Naive thymus-derived CD8-positive, alpha-beta T cell (primary cell): ENCODE results near the gene IGLON5. TPM values are rescaled to one million over a fixed set of nuclear protein-coding genes. Genes with fewer than 3 reads are reported as not detected.

Experiments
- ATAC-seq, 2 donors: fragments of 150-1000 bp; cut with Tn5 transposase in 1 of 2; sonication (Bioruptor Pico), chemical (Tn5 transposase) in 1 of 2; 1 replicate in 1 of 2; 2 replicates in 1 of 2; pipeline ENCODE4 v1.10.0; 2021; ENCODE audit warnings: mild to moderate bottlenecking in 2 of 2, moderate library complexity in 2 of 2
- POLR2A ChIA-PET: fragments of 350-600 bp; sonication (Branson Sonifier 250); formaldehyde crosslinking; loops from one replicate; lab custom pipeline; 2021; ENCODE audit warnings: antibody characterized with exemption; lab: Charles Lee
- DNase-seq, 10 donors: peaks; one replicate each; pipeline versions ENCODE4 v3.0.0 to v3.0.0-alpha.2; 2020 to 2022
- H3K27ac Mint-ChIP-seq, 10 donors: one replicate each; pipeline ENCODE4 v1.8.0; 2020 to 2022; ENCODE audit warnings: mild to moderate bottlenecking in 10 of 10, mixed read lengths in 10 of 10, moderate library complexity in 4 of 10, inconsistent platforms in 1 of 10
- H3K27me3 Mint-ChIP-seq, 5 donors: one replicate each; pipeline ENCODE4 v1.8.0; 2021 to 2022; ENCODE audit warnings: mixed read lengths in 5 of 5
- H3K36me3 Mint-ChIP-seq, 3 donors: one replicate each; pipeline ENCODE4 v1.8.0; 2020 to 2022; ENCODE audit warnings: mixed read lengths in 3 of 3, mild to moderate bottlenecking in 2 of 3, inconsistent platforms in 1 of 3
- H3K4me1 Mint-ChIP-seq, 4 donors: one replicate each; pipeline ENCODE4 v1.8.0; 2021 to 2022; ENCODE audit warnings: mixed read lengths in 4 of 4
- H3K4me3 Mint-ChIP-seq, 10 donors: one replicate each; pipeline ENCODE4 v1.8.0; 2020 to 2022; ENCODE audit warnings: mild to moderate bottlenecking in 10 of 10, mixed read lengths in 10 of 10, moderate library complexity in 6 of 10, inconsistent platforms in 1 of 10
- H3K9me3 Mint-ChIP-seq, 9 donors: one replicate each; pipeline ENCODE4 v1.8.0; 2020 to 2022; ENCODE audit warnings: mixed read lengths in 9 of 9, mild to moderate bottlenecking in 3 of 9, inconsistent platforms in 1 of 9, moderate library complexity in 1 of 9
- polyA plus RNA-seq, 3 donors: library from polyadenylated mRNA; unstranded; fragments of 300-500 nt; fragmentation: Illumina TruSeq; gene quantifications; one replicate each; pipeline ENCODE4 v1.2.3, GENCODE V29; 2021
- total RNA-seq, 8 experiments: library from RNA in 2 of 8; stranded (reverse) in 2 of 8; gene quantifications; one replicate each; pipeline ENCODE4 v1.2.3 and lab custom pipeline; 2021 to 2026

IGLON5 gene
- total and polyA plus RNA-seq, 5 experiments from 2014 or later = not detected

DNA sequence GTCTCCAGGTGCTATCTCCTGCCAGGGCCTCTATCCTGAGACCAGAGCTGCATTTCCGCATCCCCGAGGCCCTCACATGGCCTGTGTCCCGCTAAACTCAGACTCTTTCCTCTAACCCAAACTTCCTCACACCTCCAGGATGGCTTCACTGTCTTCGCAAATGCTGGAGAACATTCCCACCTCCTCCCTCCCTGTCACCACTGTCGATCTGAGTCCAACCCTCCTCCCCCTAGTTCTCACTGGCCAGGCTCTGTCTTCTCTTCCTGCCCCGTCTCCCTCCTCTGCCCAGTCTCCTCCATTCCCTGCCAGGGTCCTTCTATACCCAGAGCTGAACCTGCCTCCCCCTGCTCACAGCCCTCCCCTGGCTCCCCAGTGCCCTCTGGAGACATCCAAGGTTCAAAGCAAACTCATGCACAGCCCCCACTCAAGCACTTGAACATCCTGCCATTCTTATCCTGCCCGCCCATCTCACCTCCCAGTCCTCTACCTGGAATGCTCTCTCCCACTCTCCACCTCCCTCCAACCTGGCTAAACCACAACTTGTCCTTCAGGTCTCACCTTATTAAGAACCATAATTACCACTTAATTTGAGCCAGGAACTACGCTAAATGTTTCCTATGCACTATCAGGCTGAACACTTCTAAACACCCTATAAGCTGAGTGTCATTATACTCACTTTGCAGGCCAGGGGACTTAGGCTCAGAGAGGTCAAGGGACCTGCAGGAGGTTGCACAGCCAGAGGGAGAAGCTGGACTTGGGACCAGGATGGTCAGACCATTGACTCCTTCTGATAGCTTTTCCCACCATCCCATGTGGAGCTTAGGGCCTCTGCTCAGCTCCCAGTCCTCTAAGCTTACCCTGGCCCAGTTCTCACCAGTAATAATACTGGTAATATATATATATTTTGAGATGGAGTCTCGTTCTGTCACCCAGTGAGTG lies 31.5 kb downstream of the IGLON5 start:
- POLR2A ChIA-PET = interaction anchor here (0.5 kb wide), 1 partner anchor 1369 kb away, joined by 4 read pairs; no protein-coding TSS in a partner anchor
- no peak for DNase-seq
- Mint-ChIP-seq H3K4me3 (peak overlapping the region in 4 of 10 donors; percentile 26 to 76 (median 52)), H3K27ac (peak overlapping the region in 9 of 10 donors; percentile 16 to 80 (median 53)), H3K27me3 (peaks cover 0 to 2% (median 0%) of the 10 kb centered on the region in 5 donors), H3K9me3 (no peaks in the 10 kb centered on the region), H3K36me3 (peaks cover 0 to 18% (median 0%) of the 10 kb centered on the region in 3 donors), H3K4me1 (peaks cover 20 to 38% (median 21%) of the 10 kb centered on the region in 4 donors)
- no peak for ATAC-seq

DNA sequence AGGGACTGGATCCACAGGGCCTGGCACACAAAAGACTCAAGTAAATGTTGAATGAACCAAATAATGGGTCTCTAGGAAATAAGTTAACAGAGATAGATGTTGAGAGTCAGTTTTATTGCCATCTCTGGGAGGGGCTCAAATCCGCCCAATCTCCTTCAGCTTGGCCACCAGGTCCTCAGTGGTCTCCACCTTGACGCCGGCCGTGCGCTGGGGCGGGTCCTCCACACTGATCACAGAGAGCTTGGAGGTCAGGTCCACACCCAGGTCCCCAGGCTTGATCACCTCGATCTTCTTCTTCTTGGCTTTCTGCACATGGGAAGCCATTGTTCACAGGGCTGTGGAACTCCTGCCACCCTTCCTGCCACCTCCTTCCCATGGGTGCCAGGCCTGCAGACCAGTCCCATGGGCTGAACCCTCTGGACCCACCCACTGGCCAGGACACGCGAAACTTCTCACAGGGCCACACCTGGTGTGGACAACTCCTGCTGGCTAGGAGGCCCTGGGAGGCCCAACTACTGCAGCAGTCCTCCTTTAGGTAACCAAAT lies 33.7 kb downstream of the IGLON5 start:
- POLR2A ChIA-PET = no interaction called here
- Mint-ChIP-seq H3K27me3 (no peaks in the 10 kb centered on the region), H3K36me3 (peaks cover 0 to 32% (median 0%) of the 10 kb centered on the region in 3 donors), H3K9me3 (no peaks in the 10 kb centered on the region), H3K27ac (peak overlapping the region in 5 of 10 donors; percentile 12 to 72 (median 51)), H3K4me1 (peaks cover 6 to 24% (median 8%) of the 10 kb centered on the region in 4 donors), H3K4me3 (peak overlapping the region in 2 of 10 donors; percentile 23 to 32)
- DNase-seq = no peak
- ATAC-seq = no peak

DNA sequence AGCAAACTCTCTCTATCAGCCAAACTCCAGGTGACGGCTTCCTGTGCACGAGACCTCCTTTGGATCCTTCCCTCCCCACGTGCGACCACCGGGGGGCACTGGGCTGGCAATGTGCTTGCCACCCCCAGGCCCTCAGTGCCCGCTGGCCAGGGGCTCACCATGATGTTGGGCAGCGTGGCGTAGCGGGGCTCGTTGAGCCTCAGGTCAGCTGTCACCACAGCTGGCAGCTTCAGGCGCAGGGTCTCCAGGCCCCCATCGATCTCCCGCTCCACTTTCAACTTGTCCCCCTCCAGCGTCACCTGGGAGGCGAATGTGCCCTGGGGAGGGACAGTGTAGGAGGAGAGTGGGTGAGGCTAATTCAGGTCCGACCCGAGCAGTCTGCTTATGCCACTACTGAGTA lies 35.3 kb downstream of the IGLON5 start:
- H3K36me3 Mint-ChIP-seq = peaks cover 0 to 45% (median 2%) of the 10 kb centered on the region in 3 donors
- no peaks in the 10 kb centered on the region for H3K9me3 Mint-ChIP-seq
- H3K27ac Mint-ChIP-seq = no peak overlapping the region
- DNase-seq (no peak), ATAC-seq (no peak)
- no peaks in the 10 kb centered on the region for H3K27me3 Mint-ChIP-seq
- POLR2A ChIA-PET = no interaction called here
- H3K4me3 Mint-ChIP-seq = no peak overlapping the region
- peaks cover 0 to 22% (median 6%) of the 10 kb centered on the region in 4 donors for H3K4me1 Mint-ChIP-seq

DNA sequence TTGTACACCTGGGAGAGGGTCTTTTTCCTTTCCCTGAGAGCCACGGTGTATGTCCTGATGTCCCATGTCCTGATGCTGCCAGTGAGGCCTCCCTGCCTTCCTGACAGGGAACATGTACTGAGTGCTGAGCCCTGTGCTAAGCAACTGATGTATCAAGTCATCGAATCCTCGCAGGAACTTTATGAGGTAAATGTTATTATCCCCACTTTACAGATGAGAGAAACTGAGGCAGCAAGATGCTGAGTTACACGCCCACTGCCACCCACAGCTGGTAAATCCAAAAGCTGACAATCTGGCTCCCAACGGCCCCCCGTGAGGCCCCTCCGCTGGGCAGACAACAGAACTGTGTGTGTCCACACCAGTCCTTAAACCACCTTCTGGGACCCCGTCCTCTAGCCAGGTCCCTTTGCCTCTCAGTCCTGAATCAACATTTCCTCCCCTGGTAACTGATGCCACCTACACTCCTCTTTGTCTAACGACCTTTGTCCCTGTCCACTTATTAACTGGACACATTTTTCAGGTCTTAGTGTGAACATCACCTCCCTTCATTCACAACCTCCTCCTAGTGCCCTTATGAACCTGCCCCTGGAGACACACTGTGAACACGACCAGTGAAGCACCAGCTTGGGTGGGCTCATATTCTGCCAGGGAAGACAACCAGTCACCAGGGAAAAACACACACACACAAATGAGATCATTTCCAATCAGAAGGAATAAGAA lies 35.9 kb downstream of the IGLON5 start:
- peak overlapping the region in 1 of 10 donors; percentile 40 for H3K27ac Mint-ChIP-seq
- peaks cover 0 to 21% (median 6%) of the 10 kb centered on the region in 4 donors for H3K4me1 Mint-ChIP-seq
- H3K36me3 Mint-ChIP-seq = peaks cover 0 to 52% (median 4%) of the 10 kb centered on the region in 3 donors
- no peaks in the 10 kb centered on the region for H3K9me3 Mint-ChIP-seq
- no peaks in the 10 kb centered on the region for H3K27me3 Mint-ChIP-seq
- POLR2A ChIA-PET = no interaction called here
- DNase-seq (no peak), ATAC-seq (no peak)
- no peak overlapping the region for H3K4me3 Mint-ChIP-seq

DNA sequence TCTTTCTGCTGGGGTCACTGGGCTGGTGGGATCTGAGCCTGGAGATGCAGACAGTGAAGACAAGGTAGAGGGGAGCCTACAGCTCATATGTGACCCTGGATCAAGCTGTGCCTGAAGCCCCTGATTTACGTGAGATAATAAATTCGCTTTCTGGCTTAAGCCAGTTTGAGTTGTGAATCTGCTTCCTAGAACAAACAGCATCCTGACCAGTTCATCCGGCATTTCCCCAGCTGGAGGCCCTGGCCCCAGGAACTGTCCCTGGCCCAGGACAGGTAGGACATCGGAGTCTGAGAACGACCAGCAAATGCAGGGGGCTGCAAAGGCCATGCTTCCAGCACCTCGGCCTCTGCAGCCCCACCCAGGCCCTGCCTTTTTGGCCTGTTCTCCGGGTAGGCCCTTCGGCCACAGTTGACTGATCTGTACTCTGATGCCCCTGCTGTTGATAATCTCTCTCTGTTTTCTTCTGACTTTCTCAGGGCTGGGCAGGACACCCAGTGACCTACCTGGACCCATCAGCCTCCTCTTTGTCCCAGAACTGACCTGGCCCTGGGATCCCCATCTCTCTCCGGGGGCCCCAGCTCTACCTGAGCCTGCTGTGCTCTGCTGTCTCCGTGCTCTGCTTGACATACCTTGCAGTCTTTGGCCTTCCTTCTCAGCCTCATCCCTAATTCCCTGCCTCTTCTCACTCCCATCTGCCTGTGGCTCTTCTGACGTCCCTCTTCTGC lies 40.0 kb downstream of the IGLON5 start:
- Mint-ChIP-seq H3K4me1 (peaks cover 10 to 21% (median 19%) of the 10 kb centered on the region in 4 donors), H3K36me3 (peaks cover 0 to 46% (median 6%) of the 10 kb centered on the region in 3 donors), H3K9me3 (no peaks in the 10 kb centered on the region), H3K4me3 (no peak overlapping the region), H3K27me3 (no peaks in the 10 kb centered on the region), H3K27ac (peak overlapping the region in 4 of 10 donors; percentile 20 to 86 (median 68))
- POLR2A ChIA-PET = interaction anchor here (1.0 kb wide), 1 partner anchor 82 kb away, joined by 6 read pairs; no protein-coding TSS in a partner anchor
- ATAC-seq (no peak), DNase-seq (no peak)

DNA sequence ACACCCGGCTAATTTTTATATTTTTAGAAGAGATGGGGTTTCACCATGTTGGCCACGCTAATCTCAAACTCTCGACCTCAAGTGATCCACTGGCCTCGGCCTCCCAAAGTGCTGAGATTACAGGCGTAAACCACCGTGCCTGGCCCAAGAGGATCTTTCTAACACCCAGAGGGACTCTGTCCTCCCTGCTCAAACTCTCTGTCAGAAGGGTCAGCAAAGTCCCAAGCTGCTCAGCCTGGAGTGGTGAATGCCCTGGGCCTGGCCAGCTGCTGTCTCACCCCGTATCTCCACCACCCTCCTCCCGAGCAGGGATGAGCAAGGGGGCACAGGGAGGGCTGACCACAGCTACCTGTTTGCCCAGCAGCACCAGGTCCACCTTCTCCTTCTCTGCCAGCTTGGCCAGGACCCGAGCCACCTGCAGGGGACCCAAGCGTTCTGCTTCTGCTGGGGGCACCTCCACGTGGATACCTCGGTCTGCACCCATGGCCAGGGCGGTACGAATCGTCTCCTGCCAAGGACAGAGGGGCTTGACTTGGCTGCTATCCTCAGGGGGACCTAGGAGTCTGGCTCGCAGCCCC lies 41.4 kb downstream of the IGLON5 start:
- no peaks in the 10 kb centered on the region for H3K27me3 Mint-ChIP-seq
- DNase-seq = no peak
- ATAC-seq = no peak
- H3K4me3 Mint-ChIP-seq = no peak overlapping the region
- H3K4me1 Mint-ChIP-seq = peaks cover 12 to 26% (median 24%) of the 10 kb centered on the region in 4 donors
- H3K9me3 Mint-ChIP-seq = no peaks in the 10 kb centered on the region
- H3K27ac Mint-ChIP-seq = peak overlapping the region in 2 of 10 donors; percentile 86 to 91
- POLR2A ChIA-PET = no interaction called here
- H3K36me3 Mint-ChIP-seq = peaks cover 0 to 36% (median 6%) of the 10 kb centered on the region in 3 donors

DNA sequence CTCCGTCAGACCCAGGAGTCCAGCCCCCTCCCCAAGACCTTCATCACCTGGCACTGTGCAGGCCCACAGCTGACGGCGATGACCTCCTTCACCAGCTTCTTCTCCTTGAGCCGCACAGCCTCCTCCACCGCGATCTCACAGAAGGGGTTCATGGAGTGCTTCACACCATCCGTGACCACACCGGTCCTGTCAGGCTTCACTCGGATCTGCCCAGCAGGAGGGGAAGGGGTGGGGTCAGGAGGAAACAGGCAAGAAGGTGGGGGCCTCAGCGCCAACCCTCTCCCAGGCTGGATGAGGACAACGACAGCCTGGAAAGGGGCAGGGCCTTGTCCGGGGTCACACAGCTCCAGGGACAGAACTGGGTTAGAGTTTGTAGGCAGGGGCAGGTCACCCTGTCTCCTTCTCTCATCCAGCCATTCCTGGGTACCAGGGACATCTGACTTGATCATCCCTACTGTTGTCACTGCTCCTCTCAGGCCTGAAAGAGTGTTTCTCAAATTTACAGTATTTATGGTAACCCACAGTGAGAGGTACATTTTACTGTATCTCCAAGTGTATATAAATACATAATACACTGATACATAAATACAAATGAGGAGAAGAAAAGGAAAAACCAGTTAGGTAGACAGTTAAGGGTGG lies 42.8 kb downstream of the IGLON5 start:
- H3K4me1 Mint-ChIP-seq = peaks cover 12 to 28% (median 24%) of the 10 kb centered on the region in 4 donors
- peak overlapping the region in 9 of 10 donors; percentile 58 to 90 (median 87) for H3K27ac Mint-ChIP-seq
- H3K27me3 Mint-ChIP-seq = no peaks in the 10 kb centered on the region
- H3K36me3 Mint-ChIP-seq = peaks cover 0 to 31% (median 6%) of the 10 kb centered on the region in 3 donors
- POLR2A ChIA-PET = no interaction called here
- DNase-seq (no peak), ATAC-seq (no peak)
- H3K9me3 Mint-ChIP-seq = no peaks in the 10 kb centered on the region
- H3K4me3 Mint-ChIP-seq = peak overlapping the region in 6 of 10 donors; percentile 14 to 77 (median 70)

DNA sequence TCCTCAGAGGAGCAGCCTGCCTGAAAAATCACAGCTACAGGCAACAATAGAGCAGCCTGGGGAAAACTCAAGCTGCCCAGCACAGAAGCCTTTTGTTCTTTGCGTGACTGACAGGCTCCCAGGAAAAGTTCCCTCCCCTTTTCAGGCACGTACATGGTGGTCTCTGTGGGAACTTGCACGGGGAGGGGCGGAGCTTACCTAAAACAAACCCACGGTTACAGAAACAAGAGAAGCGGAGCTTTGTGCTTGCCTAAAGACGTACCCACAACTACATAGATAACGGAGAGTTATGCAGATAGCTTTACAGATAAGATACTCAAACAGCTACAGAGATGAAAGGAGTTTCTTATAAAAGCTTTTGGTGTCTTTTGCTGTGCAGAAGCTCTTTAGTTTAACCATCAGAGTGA lies 43.3 kb downstream of the IGLON5 start:
- Mint-ChIP-seq H3K27me3 (no peaks in the 10 kb centered on the region), H3K4me3 (peak overlapping the region in 9 of 10 donors; percentile 11 to 77 (median 67)), H3K27ac (peak overlapping the region; percentile 58 to 90 (median 87)), H3K36me3 (peaks cover 0 to 26% (median 6%) of the 10 kb centered on the region in 3 donors), H3K4me1 (peaks cover 12 to 30% (median 24%) of the 10 kb centered on the region in 4 donors), H3K9me3 (no peaks in the 10 kb centered on the region)
- DNase-seq (peak in 8 of 10 donors; percentile 30 to 79 (median 72)), ATAC-seq (peak; percentile 96 to 99)
- POLR2A ChIA-PET = interaction anchor here (0.6 to 0.8 kb wide), 2 partner anchors 13 to 108 kb away, joined by 4 read pairs; no protein-coding TSS in a partner anchor

DNA sequence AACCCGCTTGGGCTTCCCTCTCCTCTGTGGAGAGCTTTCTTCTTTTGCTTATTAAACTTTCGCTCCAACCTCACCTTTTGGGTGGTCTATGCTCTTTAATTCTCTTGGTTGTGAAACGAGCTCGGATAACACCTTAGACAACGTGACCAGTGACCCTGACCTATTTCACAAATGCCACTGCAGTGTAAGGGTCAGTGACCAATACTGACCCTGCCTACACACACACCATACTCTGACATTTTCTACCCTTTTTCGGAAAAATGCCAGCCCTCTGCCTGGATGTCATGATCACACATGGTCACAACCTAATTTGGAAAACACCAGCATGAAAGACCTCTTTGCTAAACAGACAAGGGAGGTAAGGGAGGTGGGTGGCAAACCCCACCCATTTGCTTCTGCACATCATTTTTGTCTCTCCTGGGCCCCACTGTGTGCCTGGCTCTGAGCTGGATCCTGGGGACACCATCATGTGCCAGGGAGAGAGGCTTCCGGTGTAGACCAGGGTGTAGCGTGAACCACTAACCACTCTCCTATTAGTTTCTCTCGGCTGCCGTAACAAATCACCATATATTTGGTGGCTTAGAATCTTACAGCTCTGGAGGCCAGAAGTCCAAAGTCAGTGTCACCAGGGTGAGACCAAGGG lies 44.8 kb downstream of the IGLON5 start:
- peaks cover 0 to 12% (median 7%) of the 10 kb centered on the region in 3 donors for H3K36me3 Mint-ChIP-seq

DNA sequence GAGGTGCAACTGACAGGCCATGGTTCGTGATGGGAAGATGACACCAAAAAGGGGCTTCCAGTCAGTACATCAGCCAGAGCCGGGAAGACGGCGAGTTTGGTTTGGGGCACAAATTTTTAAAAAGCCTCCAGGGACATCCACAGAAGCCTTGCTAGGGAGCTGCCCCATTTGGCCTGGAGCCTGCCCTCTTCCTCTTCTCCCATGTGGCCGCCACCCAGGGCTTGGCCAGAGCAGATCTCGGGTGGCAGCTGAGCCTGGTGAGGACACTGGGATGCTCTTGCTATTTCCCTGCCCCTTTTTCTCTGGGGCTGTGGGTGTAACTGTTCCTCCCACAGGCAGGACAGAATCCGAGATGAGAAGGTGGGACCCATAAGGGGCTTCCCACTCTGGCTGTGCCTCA lies 46.5 kb downstream of the IGLON5 start:
- Mint-ChIP-seq H3K9me3 (no peaks in the 10 kb centered on the region), H3K36me3 (peaks cover 0 to 2% (median 0%) of the 10 kb centered on the region in 3 donors), H3K27ac (peak overlapping the region in 3 of 10 donors; percentile 79 to 86 (median 83)), H3K4me3 (no peak overlapping the region), H3K27me3 (no peaks in the 10 kb centered on the region), H3K4me1 (peaks cover 18 to 47% (median 37%) of the 10 kb centered on the region in 4 donors)
- DNase-seq (no peak), ATAC-seq (no peak)
- POLR2A ChIA-PET = no interaction called here

More for the DNA sequence above, 44.8 kb downstream of the IGLON5 start:
- Mint-ChIP-seq H3K4me3 (peak overlapping the region in 2 of 10 donors; percentile 14 to 22), H3K4me1 (peaks cover 12 to 35% (median 25%) of the 10 kb centered on the region in 4 donors), H3K27me3 (no peaks in the 10 kb centered on the region), H3K27ac (peak overlapping the region in 8 of 10 donors; percentile 9 to 87 (median 72)), H3K9me3 (no peaks in the 10 kb centered on the region)
- ATAC-seq (no peak), DNase-seq (no peak)
- POLR2A ChIA-PET = interaction anchor here (0.7 to 0.9 kb wide), 2 partner anchors 11 to 22 kb away, joined by 3 read pairs; no protein-coding TSS in a partner anchor
